GM12874 (cell line): ENCODE measurements around the gene GDF15.

Experiments used
- TF ChIP-seq, protein P1 (sequence below): IDR thresholded peaks from 2 replicates; pipeline ENCODE4 v1.5.1; 2011; ENCODE audit warnings: low read depth, mild to moderate bottlenecking, control low read depth, low read length, moderate library complexity; ENCODE audit not compliant: insufficient read depth

Gene GDF15, protein sequence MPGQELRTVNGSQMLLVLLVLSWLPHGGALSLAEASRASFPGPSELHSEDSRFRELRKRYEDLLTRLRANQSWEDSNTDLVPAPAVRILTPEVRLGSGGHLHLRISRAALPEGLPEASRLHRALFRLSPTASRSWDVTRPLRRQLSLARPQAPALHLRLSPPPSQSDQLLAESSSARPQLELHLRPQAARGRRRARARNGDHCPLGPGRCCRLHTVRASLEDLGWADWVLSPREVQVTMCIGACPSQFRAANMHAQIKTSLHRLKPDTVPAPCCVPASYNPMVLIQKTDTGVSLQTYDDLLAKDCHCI

DNA sequence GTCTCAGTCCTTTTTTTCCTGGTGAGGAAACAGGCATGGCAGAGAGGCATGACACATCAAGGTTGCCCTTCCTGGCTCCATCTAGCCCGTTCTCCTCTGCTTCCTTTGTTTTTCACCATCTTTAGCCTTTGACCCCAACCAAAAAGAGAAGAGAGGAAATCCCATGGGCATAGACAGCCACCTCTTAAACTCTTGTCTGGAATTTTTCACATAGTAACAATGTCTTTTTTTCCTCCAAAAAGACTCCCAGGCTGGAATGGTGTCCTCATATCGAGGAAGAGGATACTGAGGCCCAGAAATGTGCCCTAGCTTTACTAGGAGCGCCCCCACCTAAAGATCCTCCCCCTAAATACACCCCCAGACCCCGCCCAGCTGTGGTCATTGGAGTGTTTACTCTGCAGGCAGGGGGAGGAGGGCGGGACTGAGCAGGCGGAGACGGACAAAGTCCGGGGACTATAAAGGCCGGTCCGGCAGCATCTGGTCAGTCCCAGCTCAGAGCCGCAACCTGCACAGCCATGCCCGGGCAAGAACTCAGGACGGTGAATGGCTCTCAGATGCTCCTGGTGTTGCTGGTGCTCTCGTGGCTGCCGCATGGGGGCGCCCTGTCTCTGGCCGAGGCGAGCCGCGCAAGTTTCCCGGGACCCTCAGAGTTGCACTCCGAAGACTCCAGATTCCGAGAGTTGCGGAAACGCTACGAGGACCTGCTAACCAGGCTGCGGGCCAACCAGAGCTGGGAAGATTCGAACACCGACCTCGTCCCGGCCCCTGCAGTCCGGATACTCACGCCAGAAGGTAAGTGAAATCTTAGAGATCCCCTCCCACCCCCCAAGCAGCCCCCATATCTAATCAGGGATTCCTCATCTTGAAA is at the start of gene GDF15:
TSS of gene GDF15 (plus strand) at position 484 of the 868 bp plus-strand sequence. CDS start at position 516, 32 bp downstream.
- TF ChIP-seq, protein P1, sequence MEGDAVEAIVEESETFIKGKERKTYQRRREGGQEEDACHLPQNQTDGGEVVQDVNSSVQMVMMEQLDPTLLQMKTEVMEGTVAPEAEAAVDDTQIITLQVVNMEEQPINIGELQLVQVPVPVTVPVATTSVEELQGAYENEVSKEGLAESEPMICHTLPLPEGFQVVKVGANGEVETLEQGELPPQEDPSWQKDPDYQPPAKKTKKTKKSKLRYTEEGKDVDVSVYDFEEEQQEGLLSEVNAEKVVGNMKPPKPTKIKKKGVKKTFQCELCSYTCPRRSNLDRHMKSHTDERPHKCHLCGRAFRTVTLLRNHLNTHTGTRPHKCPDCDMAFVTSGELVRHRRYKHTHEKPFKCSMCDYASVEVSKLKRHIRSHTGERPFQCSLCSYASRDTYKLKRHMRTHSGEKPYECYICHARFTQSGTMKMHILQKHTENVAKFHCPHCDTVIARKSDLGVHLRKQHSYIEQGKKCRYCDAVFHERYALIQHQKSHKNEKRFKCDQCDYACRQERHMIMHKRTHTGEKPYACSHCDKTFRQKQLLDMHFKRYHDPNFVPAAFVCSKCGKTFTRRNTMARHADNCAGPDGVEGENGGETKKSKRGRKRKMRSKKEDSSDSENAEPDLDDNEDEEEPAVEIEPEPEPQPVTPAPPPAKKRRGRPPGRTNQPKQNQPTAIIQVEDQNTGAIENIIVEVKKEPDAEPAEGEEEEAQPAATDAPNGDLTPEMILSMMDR, result peak; percentile 94

DNA sequence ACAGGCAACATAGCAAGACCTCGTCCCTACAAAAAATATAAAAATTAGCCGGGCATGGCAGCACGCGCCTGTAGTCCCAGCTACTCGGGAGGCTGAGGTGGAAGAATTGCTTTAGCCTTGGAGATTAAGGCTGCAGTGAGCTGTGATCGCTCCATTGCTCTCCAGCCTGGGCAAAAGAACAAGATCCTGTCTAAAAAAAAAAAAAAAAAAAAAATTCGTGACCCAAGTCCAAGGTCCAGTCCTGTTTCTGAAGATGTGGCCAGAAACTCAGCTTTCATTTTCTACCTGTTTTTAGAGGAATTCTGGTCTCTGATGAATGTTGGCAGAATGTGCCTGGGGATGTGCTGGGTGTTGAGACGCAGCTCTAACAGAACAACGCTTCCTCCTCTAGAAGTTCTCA is 47.4 kb upstream of the GDF15 start:
- TF ChIP-seq, protein P1, result no peak

DNA sequence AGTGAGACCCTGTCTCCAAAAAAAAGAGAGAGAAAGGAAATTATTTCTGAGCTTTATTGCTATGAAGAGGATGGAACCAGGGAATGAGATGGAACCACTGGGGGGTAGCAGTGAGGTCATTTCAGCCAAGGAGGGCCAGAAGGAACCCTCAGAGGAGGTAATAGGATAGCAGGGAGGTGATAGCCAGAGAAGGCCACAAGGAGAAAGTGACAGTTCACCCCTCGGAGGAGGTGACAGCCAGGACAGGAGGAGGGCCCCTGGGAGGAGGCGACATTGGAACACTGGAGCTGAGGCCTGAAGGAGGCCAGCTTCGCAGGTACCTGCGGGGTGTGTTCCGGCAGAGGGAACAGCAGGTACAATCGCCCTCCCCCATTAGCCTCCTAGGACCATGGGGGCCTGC is 46.2 kb upstream of the GDF15 start:
- TF ChIP-seq, protein P1, result 0 out of 2 replicates have a peak, but pooled peaks have one; percentile 16

DNA sequence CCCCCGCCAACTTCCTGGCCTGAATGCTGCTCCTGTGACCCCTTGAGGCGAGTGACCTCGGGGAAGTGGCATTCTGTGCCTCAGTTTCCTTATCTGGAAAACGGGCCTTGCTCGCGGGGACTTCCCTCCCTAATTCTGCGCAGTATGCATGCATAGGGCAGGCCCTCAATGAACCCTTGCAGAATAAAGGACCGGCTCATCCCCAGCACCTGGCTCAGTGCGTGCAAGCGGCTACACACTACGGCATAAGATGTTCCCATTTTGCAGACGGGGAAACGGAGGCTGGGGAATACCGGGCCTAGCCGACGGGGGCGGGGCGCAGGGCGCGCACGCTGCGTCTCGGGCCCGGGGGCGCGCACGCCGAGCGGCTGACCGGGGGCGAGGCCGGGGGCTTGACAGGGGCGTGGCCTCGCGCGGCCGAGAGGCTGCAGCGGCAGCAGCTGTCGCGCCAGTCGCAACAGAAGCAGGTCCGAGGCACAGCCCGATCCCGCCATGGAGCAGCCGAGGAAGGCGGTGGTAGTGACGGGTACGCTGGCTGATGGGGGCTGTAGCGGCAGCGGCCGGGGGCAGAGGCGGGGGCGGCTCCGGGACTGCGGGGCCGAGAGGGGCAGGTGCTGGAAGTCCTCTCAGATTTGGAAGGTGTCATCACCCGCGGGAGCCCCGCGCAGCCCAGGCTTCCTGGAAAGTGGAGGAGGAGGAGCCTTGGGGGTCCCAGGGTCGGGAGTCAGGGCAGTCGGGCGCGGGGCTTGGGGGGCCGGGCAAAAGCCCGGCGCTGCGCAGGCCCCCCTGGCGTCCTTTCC is 45.6 kb upstream of the GDF15 start, which contains the start of gene PGPEP1:
TSS of gene PGPEP1 (plus strand) at position 409 of the 800 bp plus-strand sequence. CDS start at position 493, 84 bp downstream.
- TF ChIP-seq, protein P1, result no peak

DNA sequence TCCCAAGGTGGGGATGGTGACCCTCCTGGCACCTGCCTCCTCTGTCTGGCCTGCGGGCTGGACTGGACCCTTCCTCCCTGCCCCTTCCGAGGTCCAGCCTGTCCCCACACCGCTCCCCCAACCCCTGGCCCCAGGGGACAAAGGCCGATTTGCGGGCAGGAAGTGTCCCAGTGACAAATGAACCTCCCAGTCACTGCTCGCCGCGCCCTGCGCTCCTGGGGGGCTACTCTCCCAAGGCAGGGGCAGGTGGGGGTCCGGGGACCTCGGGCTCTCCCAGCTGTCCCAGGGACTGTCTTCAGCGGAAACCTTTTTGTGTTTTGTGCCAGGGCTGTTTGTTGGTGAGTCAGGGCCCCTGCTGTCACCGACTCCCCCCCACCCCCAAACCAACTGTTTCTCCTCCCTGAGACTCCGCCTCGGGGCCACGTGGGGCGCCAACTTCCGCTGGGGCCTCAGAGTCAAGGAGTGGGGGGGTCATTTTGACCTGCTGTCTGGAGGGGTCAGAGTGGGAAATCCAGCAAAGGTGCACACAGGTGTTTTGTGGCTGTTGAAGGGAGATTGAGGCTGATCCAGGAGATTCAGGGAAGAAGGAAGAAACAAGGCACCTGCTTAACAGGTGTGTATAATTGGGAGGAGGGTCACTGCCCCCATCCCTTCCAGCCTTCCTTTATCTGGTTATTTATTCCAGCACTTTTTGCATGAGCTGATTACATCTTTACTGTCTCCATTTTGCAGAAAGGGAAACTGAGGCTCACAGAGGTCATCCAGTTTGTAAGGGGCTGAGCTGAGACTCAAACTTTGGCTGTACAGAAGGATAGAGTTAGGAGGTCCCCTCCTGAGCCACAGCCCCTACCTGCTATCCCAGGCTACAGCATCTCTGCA is 44.7 kb upstream of the GDF15 start:
- TF ChIP-seq, protein P1, result no peak; the same call in 1 of the 2 replicates

DNA sequence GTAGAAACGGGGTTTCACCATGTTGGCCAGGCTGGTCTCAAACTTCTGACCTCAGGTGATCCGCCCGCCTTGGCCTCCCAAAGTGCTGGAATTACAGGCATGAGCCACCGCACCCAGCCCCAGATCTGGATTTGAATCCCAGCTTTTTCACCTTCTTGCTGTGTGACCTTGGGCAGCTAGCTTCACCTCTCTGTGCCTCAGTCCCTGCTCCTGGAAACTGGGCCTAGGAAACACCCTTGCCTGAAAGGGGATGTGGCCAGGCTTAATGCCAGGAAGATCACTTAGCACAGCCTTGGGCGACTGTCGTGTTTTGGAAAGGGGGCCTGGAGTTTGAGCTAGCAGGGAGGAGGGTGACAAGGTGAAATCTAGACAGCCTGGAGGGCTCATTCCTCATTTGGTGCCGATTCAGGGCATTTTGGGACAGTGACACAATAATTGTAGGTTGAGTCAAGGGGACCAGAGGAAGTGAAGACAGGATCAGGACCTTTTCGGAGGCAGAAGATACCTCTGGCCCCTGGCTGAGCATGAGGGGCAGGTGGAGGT is 43.8 kb upstream of the GDF15 start:
- TF ChIP-seq, protein P1, result no peak
